ENCODE measurements around the gene MSX2.

The MSX2 gene

GRCh38 chr5:174724484-174725260 lies at the start of gene MSX2:
Gene MSX2, plus strand, starts transcription at chr5:174724582. Its CDS starts 78 bp downstream, at chr5:174724660.
- H3K9me3 ChIP-seq (ENCODE audit: low read length) = no peaks in the 10 kb centered on the region
- no peak within 1 kb of the TSS for H3K27ac ChIP-seq (ENCODE audit: low read depth, low read length)
- H3K4me3 ChIP-seq (ENCODE audit: low read depth in 1 of 2, low read length in 2 of 2) = peak within 1 kb of the TSS; percentile 44 to 57
- peaks cover 55 to 90% of the 10 kb centered on the region in 2 donors for H3K27me3 ChIP-seq (ENCODE audit: control insufficient read depth in 1 of 2, insufficient read depth in 2 of 2, low read length in 2 of 2)
- H3K9ac ChIP-seq (ENCODE audit: low read length) = no peak within 1 kb of the TSS
- no peaks in the 10 kb centered on the region for H3K36me3 ChIP-seq (ENCODE audit: insufficient read depth, low read length)
- peaks cover 29% of the 10 kb centered on the region for H3K4me1 ChIP-seq (ENCODE audit: insufficient read depth, low read length)

GRCh38 chr5:174675110-174675509 lies 49.3 kb upstream of the MSX2 start:
- Histone ChIP-seq H3K9me3 (ENCODE audit: low read length) (no peaks in the 10 kb centered on the region), H3K4me1 (ENCODE audit: insufficient read depth, low read length) (no peaks in the 10 kb centered on the region), H3K36me3 (ENCODE audit: insufficient read depth, low read length) (no peaks in the 10 kb centered on the region), H3K27ac (ENCODE audit: low read depth, low read length) (no peak overlapping the region), H3K4me3 (ENCODE audit: low read depth in 1 of 2, low read length in 2 of 2) (no peak overlapping the region), H3K9ac (ENCODE audit: low read length) (no peak overlapping the region), H3K27me3 (ENCODE audit: control insufficient read depth in 1 of 2, insufficient read depth in 2 of 2, low read length in 2 of 2) (no peaks in the 10 kb centered on the region)

- H3K9ac ChIP-seq (ENCODE audit: low read length) = no peak overlapping the region
- no peak overlapping the region for H3K27ac ChIP-seq (ENCODE audit: low read depth, low read length)
- no peaks in the 10 kb centered on the region for H3K27me3 ChIP-seq (ENCODE audit: control insufficient read depth in 1 of 2, insufficient read depth in 2 of 2, low read length in 2 of 2)
- no peaks in the 10 kb centered on the region for H3K9me3 ChIP-seq (ENCODE audit: low read length)
- no peaks in the 10 kb centered on the region for H3K4me1 ChIP-seq (ENCODE audit: insufficient read depth, low read length)
- no peaks in the 10 kb centered on the region for H3K36me3 ChIP-seq (ENCODE audit: insufficient read depth, low read length)
- H3K4me3 ChIP-seq (ENCODE audit: low read depth in 1 of 2, low read length in 2 of 2) = no peak overlapping the region
Measured at GRCh38 chr5:174675916-174676315, 48.5 kb upstream of the MSX2 start.

- H3K27me3 ChIP-seq (ENCODE audit: control insufficient read depth in 1 of 2, insufficient read depth in 2 of 2, low read length in 2 of 2) = no peaks in the 10 kb centered on the region
- no peaks in the 10 kb centered on the region for H3K9me3 ChIP-seq (ENCODE audit: low read length)
- H3K9ac ChIP-seq (ENCODE audit: low read length) = no peak overlapping the region
- no peaks in the 10 kb centered on the region for H3K36me3 ChIP-seq (ENCODE audit: insufficient read depth, low read length)
- no peak overlapping the region for H3K27ac ChIP-seq (ENCODE audit: low read depth, low read length)
- no peaks in the 10 kb centered on the region for H3K4me1 ChIP-seq (ENCODE audit: insufficient read depth, low read length)
- no peak overlapping the region for H3K4me3 ChIP-seq (ENCODE audit: low read depth in 1 of 2, low read length in 2 of 2)
Measured at GRCh38 chr5:174678107-174678506, 46.3 kb upstream of the MSX2 start.

GRCh38 chr5:174680901-174681565 lies 43.3 kb upstream of the MSX2 start:
- no peaks in the 10 kb centered on the region for H3K36me3 ChIP-seq (ENCODE audit: insufficient read depth, low read length)
- H3K27me3 ChIP-seq (ENCODE audit: control insufficient read depth in 1 of 2, insufficient read depth in 2 of 2, low read length in 2 of 2) = no peaks in the 10 kb centered on the region
- no peaks in the 10 kb centered on the region for H3K9me3 ChIP-seq (ENCODE audit: low read length)
- no peaks in the 10 kb centered on the region for H3K4me1 ChIP-seq (ENCODE audit: insufficient read depth, low read length)
- H3K27ac ChIP-seq (ENCODE audit: low read depth, low read length) = no peak overlapping the region
- no peak overlapping the region for H3K4me3 ChIP-seq (ENCODE audit: low read depth in 1 of 2, low read length in 2 of 2)
- H3K9ac ChIP-seq (ENCODE audit: low read length) = no peak overlapping the region

GRCh38 chr5:174687503-174687902 lies 36.9 kb upstream of the MSX2 start:
- Histone ChIP-seq H3K9ac (ENCODE audit: low read length) (no peak overlapping the region), H3K27ac (ENCODE audit: low read depth, low read length) (no peak overlapping the region), H3K4me3 (ENCODE audit: low read depth in 1 of 2, low read length in 2 of 2) (no peak overlapping the region), H3K27me3 (ENCODE audit: control insufficient read depth in 1 of 2, insufficient read depth in 2 of 2, low read length in 2 of 2) (peaks cover 41% of the 10 kb centered on the region in 2 donors), H3K36me3 (ENCODE audit: insufficient read depth, low read length) (no peaks in the 10 kb centered on the region), H3K9me3 (ENCODE audit: low read length) (peaks cover under 1% of the 10 kb centered on the region), H3K4me1 (ENCODE audit: insufficient read depth, low read length) (peaks cover 8% of the 10 kb centered on the region)

- peaks cover 48 to 51% of the 10 kb centered on the region in 2 donors for H3K27me3 ChIP-seq (ENCODE audit: control insufficient read depth in 1 of 2, insufficient read depth in 2 of 2, low read length in 2 of 2)
- H3K9ac ChIP-seq (ENCODE audit: low read length) = no peak overlapping the region
- no peaks in the 10 kb centered on the region for H3K36me3 ChIP-seq (ENCODE audit: insufficient read depth, low read length)
- H3K4me3 ChIP-seq (ENCODE audit: low read depth in 1 of 2, low read length in 2 of 2) = no peak overlapping the region
- H3K9me3 ChIP-seq (ENCODE audit: low read length) = peaks cover 4% of the 10 kb centered on the region
- H3K4me1 ChIP-seq (ENCODE audit: insufficient read depth, low read length) = peaks cover 8% of the 10 kb centered on the region
- H3K27ac ChIP-seq (ENCODE audit: low read depth, low read length) = no peak overlapping the region
Measured at GRCh38 chr5:174688441-174689354, 35.7 kb upstream of the MSX2 start.

GRCh38 chr5:174690271-174690670 lies 34.1 kb upstream of the MSX2 start:
- Histone ChIP-seq H3K9ac (ENCODE audit: low read length) (no peak overlapping the region), H3K27me3 (ENCODE audit: control insufficient read depth in 1 of 2, insufficient read depth in 2 of 2, low read length in 2 of 2) (peaks cover 54 to 57% of the 10 kb centered on the region in 2 donors), H3K36me3 (ENCODE audit: insufficient read depth, low read length) (no peaks in the 10 kb centered on the region), H3K27ac (ENCODE audit: low read depth, low read length) (no peak overlapping the region), H3K9me3 (ENCODE audit: low read length) (peaks cover 4% of the 10 kb centered on the region), H3K4me1 (ENCODE audit: insufficient read depth, low read length) (peaks cover 8% of the 10 kb centered on the region), H3K4me3 (ENCODE audit: low read depth in 1 of 2, low read length in 2 of 2) (no peak overlapping the region)

GRCh38 chr5:174692381-174692780 lies 32.0 kb upstream of the MSX2 start:
- H3K9me3 ChIP-seq (ENCODE audit: low read length) = peaks cover 4% of the 10 kb centered on the region
- H3K27ac ChIP-seq (ENCODE audit: low read depth, low read length) = no peak overlapping the region
- peaks cover 47 to 54% of the 10 kb centered on the region in 2 donors for H3K27me3 ChIP-seq (ENCODE audit: control insufficient read depth in 1 of 2, insufficient read depth in 2 of 2, low read length in 2 of 2)
- H3K9ac ChIP-seq (ENCODE audit: low read length) = no peak overlapping the region
- H3K36me3 ChIP-seq (ENCODE audit: insufficient read depth, low read length) = no peaks in the 10 kb centered on the region
- H3K4me1 ChIP-seq (ENCODE audit: insufficient read depth, low read length) = peaks cover 8% of the 10 kb centered on the region
- H3K4me3 ChIP-seq (ENCODE audit: low read depth in 1 of 2, low read length in 2 of 2) = no peak overlapping the region

GRCh38 chr5:174692982-174693422 lies 31.4 kb upstream of the MSX2 start:
- Histone ChIP-seq H3K4me1 (ENCODE audit: insufficient read depth, low read length) (peaks cover 7% of the 10 kb centered on the region), H3K9me3 (ENCODE audit: low read length) (peaks cover 4% of the 10 kb centered on the region), H3K27ac (ENCODE audit: low read depth, low read length) (no peak overlapping the region), H3K9ac (ENCODE audit: low read length) (no peak overlapping the region), H3K36me3 (ENCODE audit: insufficient read depth, low read length) (no peaks in the 10 kb centered on the region), H3K27me3 (ENCODE audit: control insufficient read depth in 1 of 2, insufficient read depth in 2 of 2, low read length in 2 of 2) (peaks cover 41 to 48% of the 10 kb centered on the region in 2 donors), H3K4me3 (ENCODE audit: low read depth in 1 of 2, low read length in 2 of 2) (no peak overlapping the region)
